Upper lobe of right lung (tissue), 1 donor: ENCODE measurements around the gene ANKRD27. TPM values are rescaled to one million over a fixed set of nuclear protein-coding genes. Genes with fewer than 3 reads are reported as not detected.
"Not testable (repeated sequence)": the region's sequence is repeated elsewhere in the genome, so short reads cannot be mapped to it uniquely, and the experiment has no call there.

Experiments used
- ATAC-seq: fragments of 200-7000 bp; cut with Tn5 transposase; one replicate; pipeline ENCODE4 v1.9.1; 2020; ENCODE audit warnings: mild to moderate bottlenecking, moderate library complexity
- DNase-seq: peaks from one replicate; pipeline ENCODE4 v3.0.0-alpha.2; 2020
- H3K27ac ChIP-seq: fragments of 200-600 bp; one replicate; pipeline ENCODE4 v1.8.0; 2022
- H3K27me3 ChIP-seq: fragments of 200-600 bp; one replicate; pipeline ENCODE4 v1.8.0; 2022; ENCODE audit warnings: mild to moderate bottlenecking
- H3K36me3 ChIP-seq: fragments of 200-600 bp; one replicate; pipeline ENCODE4 v1.8.0; 2022
- H3K4me1 ChIP-seq: fragments of 200-600 bp; one replicate; pipeline ENCODE4 v1.8.0; 2022
- H3K4me3 ChIP-seq: fragments of 200-600 bp; one replicate; pipeline ENCODE4 v1.8.0; 2022; ENCODE audit warnings: mild to moderate bottlenecking
- H3K9me3 ChIP-seq: fragments of 200-600 bp; one replicate; pipeline ENCODE4 v1.8.0; 2022
- CTCF ChIP-seq: fragments of 200-600 bp; IDR thresholded peaks from one replicate; pipeline ENCODE4 v1.8.0; 2022; ENCODE audit warnings: antibody characterized with exemption
- intact Hi-C: fragments of 100-400 bp; cut with DNase I; formaldehyde crosslinking; loops from one replicate; pipeline ENCODE4 v1.11.0; 2022
- total RNA-seq: library from RNA; stranded (reverse); fragmentation: NEBNext Ultra II Directional; extraction: Animal tissue kit (Norgen Biotek cat#: 25700); gene quantifications from one replicate; pipeline ENCODE4 v1.2.1, GENCODE V29; 2021
- donor health status: DM: no; HTN: yes; CAD: no; lungs with severe emphysema.

Gene ANKRD27
- total RNA-seq, 1 donor from 2014 or later, result 35.6 TPM

- no peak for DNase-seq
- no peak for ATAC-seq
- H3K4me3 ChIP-seq, result no peak overlapping the region
- no peaks in the 10 kb centered on the region for H3K4me1 ChIP-seq
- no peak for TF ChIP-seq CTCF
- no peak overlapping the region for H3K27ac ChIP-seq
- H3K27me3 ChIP-seq, result no peaks in the 10 kb centered on the region
- intact Hi-C loops, result no loop called here
- no peaks in the 10 kb centered on the region for H3K9me3 ChIP-seq
- peaks cover 97% of the 10 kb centered on the region for H3K36me3 ChIP-seq
Measured at GRCh38 chr19:32599258-32599657, 75.7 kb downstream of the ANKRD27 start.

GRCh38 chr19:32598022-32598421 lies 77.0 kb downstream of the ANKRD27 start:
- no peak for ATAC-seq
- peak; percentile 31 for DNase-seq
- Histone ChIP-seq H3K4me1 (no peaks in the 10 kb centered on the region), H3K9me3 (no peaks in the 10 kb centered on the region), H3K27me3 (no peaks in the 10 kb centered on the region), H3K36me3 (peaks cover 97% of the 10 kb centered on the region), H3K27ac (no peak overlapping the region), H3K4me3 (no peak overlapping the region)
- no peak for TF ChIP-seq CTCF
- intact Hi-C loops, result no loop called here

GRCh38 chr19:32595491-32595890 lies 79.5 kb downstream of the ANKRD27 start:
- Histone ChIP-seq H3K27ac (no peak overlapping the region), H3K36me3 (peaks cover 75% of the 10 kb centered on the region), H3K4me1 (no peaks in the 10 kb centered on the region), H3K4me3 (no peak overlapping the region), H3K9me3 (no peaks in the 10 kb centered on the region), H3K27me3 (no peaks in the 10 kb centered on the region)
- ATAC-seq, result no peak
- TF ChIP-seq CTCF, result no peak
- intact Hi-C loops, result no loop called here
- DNase-seq, result no peak

DNA sequence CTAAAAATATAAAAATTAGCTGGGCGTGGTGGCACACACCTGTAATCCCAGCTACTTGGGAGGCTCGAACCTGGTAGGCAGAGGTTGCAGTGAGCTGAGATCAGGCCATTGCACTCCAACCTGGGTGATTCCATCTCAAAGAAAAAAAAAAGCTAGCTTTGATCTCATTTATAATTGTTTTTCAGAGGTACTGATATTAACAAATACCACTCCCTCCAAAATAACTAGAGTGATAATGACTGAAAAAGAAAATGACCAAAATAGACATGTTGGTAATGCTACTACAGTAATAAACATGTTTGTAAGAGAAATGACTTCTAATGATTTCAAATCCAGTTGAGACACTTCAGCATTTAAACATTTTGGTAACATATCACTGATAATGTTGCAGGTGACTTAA lies 81.0 kb downstream of the ANKRD27 start:
- peaks cover 61% of the 10 kb centered on the region for H3K36me3 ChIP-seq
- no peak for ATAC-seq
- H3K4me3 ChIP-seq, result no peak overlapping the region
- H3K9me3 ChIP-seq, result no peaks in the 10 kb centered on the region
- no peak overlapping the region for H3K27ac ChIP-seq
- no peak for DNase-seq
- intact Hi-C loops, result no loop called here
- H3K4me1 ChIP-seq, result no peaks in the 10 kb centered on the region
- no peaks in the 10 kb centered on the region for H3K27me3 ChIP-seq
- TF ChIP-seq CTCF, result no peak

DNA sequence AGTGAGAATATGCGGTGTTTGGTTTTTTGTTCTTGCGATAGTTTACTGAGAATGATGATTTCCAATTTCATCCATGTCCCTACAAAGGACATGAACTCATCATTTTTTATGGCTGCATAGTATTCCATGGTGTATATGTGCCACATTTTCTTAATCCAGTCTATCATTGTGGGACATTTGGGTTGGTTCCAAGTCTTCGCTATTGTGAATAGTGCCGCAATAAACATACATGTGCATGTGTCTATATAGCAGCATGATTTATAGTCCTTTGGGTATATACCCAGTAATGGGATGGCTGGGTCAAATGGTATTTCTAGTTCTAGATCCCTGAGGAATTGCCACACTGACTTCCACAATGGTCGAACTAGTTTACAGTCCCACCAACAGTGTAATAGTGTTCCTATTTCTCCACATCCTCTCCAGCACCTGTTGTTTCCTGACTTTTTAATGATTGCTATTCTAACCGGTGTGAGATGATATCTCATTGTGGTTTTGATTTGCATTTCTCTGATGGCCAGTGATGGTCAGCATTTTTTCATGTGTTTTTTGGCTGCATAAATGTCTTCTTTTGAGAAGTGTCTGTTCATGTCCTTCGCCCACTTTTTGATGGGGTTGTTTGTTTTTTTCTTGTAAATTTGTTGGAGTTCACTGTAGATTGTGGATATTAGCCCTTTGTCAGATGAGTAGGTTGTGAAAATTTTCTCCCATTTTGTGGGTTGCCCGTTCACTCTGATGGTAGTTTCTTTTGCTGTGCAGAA lies 87.1 kb downstream of the ANKRD27 start:
- H3K27me3 ChIP-seq, intact Hi-C loops, H3K4me1 ChIP-seq, H3K27ac ChIP-seq, H3K4me3 ChIP-seq, DNase-seq, ATAC-seq, H3K9me3 ChIP-seq: not testable (repeated sequence)
- H3K36me3 ChIP-seq, result peaks cover 35% of the 10 kb centered on the region

DNA sequence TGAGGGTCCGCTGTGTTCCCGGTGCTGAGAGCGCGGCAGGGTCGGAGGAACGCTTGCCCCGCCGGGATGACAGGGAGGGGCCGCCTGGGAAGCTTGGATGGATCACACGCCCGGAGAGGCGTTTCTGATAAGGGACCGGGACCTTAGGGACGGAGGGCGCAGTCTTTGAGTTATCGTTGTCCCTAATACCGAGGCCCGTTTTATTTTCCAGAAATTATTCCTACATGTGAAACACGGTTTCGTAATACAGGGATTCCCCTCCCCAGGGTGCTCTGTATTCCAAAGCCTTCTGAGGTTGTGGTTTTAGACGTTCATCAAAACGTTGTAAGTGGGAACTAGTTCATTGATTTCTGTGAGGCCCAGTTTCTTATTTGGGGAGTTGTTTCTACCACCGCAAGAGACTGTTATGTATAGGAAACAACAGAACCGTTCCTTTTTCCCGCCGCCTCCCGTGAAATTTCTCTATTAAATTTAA lies 93.2 kb downstream of the ANKRD27 start:
- ATAC-seq (peak; percentile 0), DNase-seq (no peak)
- peak overlapping the region; percentile 86 for H3K27ac ChIP-seq
- intact Hi-C loops, result no loop called here
- peaks cover 8% of the 10 kb centered on the region for H3K4me1 ChIP-seq
- no peaks in the 10 kb centered on the region for H3K9me3 ChIP-seq
- peak overlapping the region; percentile 77 for H3K4me3 ChIP-seq
- no peak for TF ChIP-seq CTCF
- H3K36me3 ChIP-seq, result peaks cover 28% of the 10 kb centered on the region
- no peaks in the 10 kb centered on the region for H3K27me3 ChIP-seq
